ENCODE data around the gene RNU4-1. TPM values are rescaled to one million over a fixed set of nuclear protein-coding genes. Genes with fewer than 3 reads are reported as not detected.
A peak's percentile ranks its signal among the peaks of the same experiment; 100 is the strongest.
"Not testable (repeated sequence)": the region's sequence is repeated elsewhere in the genome, so short reads cannot be mapped to it uniquely, and the experiment has no call there.

Gene RNU4-1
- total RNA-seq, 1 donor: under 0.01 TPM

DNA sequence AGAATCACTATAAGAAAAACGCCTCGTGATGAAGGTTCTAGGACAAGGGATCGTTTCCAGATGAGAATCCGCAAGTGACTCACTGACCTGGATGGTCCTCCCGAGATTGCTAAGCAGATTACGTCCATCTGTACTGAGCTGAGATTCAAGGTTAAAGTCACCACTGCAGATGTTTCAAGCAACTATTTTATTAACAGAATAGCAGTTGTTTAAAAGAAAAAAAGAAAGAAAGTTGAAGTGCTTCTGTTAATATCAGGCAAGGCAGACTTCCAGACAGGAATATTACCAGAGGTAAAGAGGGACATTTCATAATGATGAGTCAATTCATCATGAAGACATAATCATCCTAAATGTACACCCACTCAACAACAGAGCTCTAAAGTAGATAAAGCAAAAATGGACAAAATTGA is 45.4 kb downstream of the RNU4-1 start:
- no peak overlapping the region for H3K4me3 ChIP-seq (ENCODE audit: low read depth, low read length)
- TF ChIP-seq, protein P1, sequence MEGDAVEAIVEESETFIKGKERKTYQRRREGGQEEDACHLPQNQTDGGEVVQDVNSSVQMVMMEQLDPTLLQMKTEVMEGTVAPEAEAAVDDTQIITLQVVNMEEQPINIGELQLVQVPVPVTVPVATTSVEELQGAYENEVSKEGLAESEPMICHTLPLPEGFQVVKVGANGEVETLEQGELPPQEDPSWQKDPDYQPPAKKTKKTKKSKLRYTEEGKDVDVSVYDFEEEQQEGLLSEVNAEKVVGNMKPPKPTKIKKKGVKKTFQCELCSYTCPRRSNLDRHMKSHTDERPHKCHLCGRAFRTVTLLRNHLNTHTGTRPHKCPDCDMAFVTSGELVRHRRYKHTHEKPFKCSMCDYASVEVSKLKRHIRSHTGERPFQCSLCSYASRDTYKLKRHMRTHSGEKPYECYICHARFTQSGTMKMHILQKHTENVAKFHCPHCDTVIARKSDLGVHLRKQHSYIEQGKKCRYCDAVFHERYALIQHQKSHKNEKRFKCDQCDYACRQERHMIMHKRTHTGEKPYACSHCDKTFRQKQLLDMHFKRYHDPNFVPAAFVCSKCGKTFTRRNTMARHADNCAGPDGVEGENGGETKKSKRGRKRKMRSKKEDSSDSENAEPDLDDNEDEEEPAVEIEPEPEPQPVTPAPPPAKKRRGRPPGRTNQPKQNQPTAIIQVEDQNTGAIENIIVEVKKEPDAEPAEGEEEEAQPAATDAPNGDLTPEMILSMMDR (IDR thresholded peaks at IDR 0.05; ENCODE audit: insufficient read depth, low read depth, low read length): no peak
- DNase-seq (ENCODE audit: low read depth): peak; percentile 89

DNA sequence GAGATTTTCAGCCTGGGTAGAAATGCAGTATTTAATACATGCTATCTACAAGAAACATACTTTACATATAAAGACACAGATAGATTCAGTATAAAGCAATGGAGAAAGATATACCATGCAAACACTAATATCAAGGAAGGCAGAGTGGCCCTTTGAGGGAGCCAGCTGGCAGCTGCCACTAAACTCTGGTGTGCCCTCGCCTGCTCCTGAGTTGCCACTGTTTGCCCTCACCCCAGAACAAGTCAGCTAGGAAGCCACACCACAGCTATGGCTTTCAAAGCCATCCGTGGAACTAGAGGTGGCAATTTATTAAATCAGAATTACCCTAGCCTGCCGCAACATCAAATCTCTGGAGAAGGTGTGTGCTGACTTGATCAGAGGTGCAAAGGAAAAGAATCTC is 45.9 kb downstream of the RNU4-1 start:
- H3K4me3 ChIP-seq (ENCODE audit: low read depth, low read length): no peak overlapping the region
- DNase-seq (ENCODE audit: low read depth): no peak
- TF ChIP-seq, protein P1 (IDR thresholded peaks at IDR 0.05; ENCODE audit: insufficient read depth, low read depth, low read length): no peak

DNA sequence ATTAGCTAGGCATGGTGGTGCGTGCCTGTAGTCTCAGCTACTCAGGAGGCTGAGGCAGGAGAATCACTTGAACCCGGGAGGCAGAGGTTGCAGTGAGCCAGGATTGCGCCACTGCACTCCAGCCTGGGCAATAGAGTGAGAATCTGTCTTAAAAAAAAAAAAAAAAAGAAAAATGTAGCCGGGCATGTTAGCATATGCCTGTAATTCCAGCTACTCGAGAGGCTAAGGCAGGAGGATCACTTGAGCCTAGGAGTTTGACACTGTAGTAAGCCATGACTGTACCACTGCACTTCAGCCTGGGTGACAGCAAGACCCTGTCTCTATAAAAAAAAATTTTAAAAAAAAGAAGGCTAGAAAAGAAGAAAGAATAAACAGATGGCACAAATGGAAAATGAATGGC is 46.3 kb downstream of the RNU4-1 start:
- not testable (repeated sequence) for DNase-seq (ENCODE audit: low read depth); H3K4me3 ChIP-seq (ENCODE audit: low read depth, low read length)

Small RNA genes within 50 kb of the gene (small RNA-seq; reads per million reads assigned to genes)
- 123 reads per million, percentile 97 among the genes with 10 or more reads in this experiment for gene RNU4-1
- 423 reads per million, percentile 98 among the genes with 10 or more reads in this experiment for gene RNU4-2
- gene RNU6-1088P: not detected

Other genes starting within 250 kb of the RNU4-1 start
- 24.5 and 24.6 TPM in 2 replicates for gene RAB35, start 176.5 kb downstream of the RNU4-1 start, total RNA-seq
- gene GCN1, start 98.5 kb downstream of the RNU4-1 start, total RNA-seq: 147 and 210 TPM in 2 replicates
- 1,973 and 2,129 TPM in 2 replicates for gene RPLP0, start 92.1 kb downstream of the RNU4-1 start, total RNA-seq
- gene PXN, start 27.5 kb downstream of the RNU4-1 start, total RNA-seq: 63.0 and 67.3 TPM in 2 replicates
- gene RNU4-2, start 1.3 kb downstream of the RNU4-1 start, total RNA-seq: under 0.01 TPM in 2 replicates
- 1.3 and 1.6 TPM in 2 replicates for gene SIRT4, start 9.1 kb upstream of the RNU4-1 start, total RNA-seq
- gene PLA2G1B, start 34.5 kb upstream of the RNU4-1 start, total RNA-seq: not detected in 2 replicates
- gene MSI1, start 75.9 kb upstream of the RNU4-1 start, total RNA-seq: not detected in 2 replicates
- 215 and 306 TPM in 2 replicates for gene COX6A1, start 144.9 kb upstream of the RNU4-1 start, total RNA-seq
- gene TRIAP1, start 153.1 kb upstream of the RNU4-1 start, total RNA-seq: 18.7 and 30.7 TPM in 2 replicates
- 13.5 and 20.7 TPM in 2 replicates for gene GATC, start 153.2 kb upstream of the RNU4-1 start, total RNA-seq
- 148 and 192 TPM in 2 replicates for gene SRSF9, start 176.5 kb upstream of the RNU4-1 start, total RNA-seq
- gene DYNLL1, start 202.9 kb upstream of the RNU4-1 start, total RNA-seq: 206 and 280 TPM in 2 replicates
- gene COQ5, start 235.9 kb upstream of the RNU4-1 start, total RNA-seq: 18.4 and 29.8 TPM in 2 replicates
- gene RNF10, start 241.1 kb upstream of the RNU4-1 start, total RNA-seq: 127 and 175 TPM in 2 replicates

Measured in fibroblast of villous mesenchyme (primary cell).